GM18502 (cell line): Measurements from ENCODE around the gene ZNF571.

Experiments
- ATAC-seq: cut with Tn5 transposase; IDR thresholded peaks from one replicate; pipeline ENCODE4 v1.9.1; 2021; ENCODE audit warnings: mild to moderate bottlenecking; ENCODE audit not compliant: unreplicated experiment, poor library complexity

ZNF571 gene

DNA sequence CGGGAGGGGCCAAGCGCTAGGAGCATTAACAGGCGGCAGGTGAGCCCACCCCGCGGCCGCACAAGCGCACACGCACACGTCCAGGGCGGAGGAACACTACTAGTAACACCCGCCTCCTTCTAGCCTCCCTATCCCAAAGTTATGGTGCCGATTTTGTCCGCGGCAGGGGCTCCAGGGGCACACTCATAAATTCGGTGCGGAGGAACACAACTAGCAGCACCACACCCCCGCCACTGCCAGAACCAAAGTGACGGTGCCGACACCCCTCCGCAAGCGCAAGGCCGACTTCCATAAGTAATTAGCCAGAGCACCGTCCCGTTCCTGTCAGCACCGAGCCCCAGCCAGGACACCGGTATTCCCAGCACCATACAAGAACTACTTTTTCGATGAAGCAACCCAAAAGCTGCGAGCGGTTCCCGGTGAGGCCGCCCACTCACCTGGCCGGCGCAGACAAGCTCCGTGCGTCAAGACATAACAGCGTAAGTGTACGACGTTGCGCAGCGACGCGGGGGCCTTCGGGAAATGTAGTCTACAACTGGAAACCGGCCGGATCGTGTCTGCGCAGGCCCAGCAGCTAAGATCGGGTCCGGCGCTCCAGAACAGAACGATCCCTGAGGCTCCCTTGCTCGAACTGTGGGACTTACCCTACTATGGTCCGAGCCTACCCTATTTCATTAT lies at the start of gene ZNF571, which contains the start of gene ZNF540:
TSS of gene ZNF571 (minus strand) at position 489 of the 678 bp plus-strand sequence. CDS start 8,116 bp downstream, outside the sequence.
TSS of gene ZNF540 (plus strand) at position 573 of the 678 bp plus-strand sequence. CDS start 3,572 bp downstream, outside the sequence.
- ATAC-seq = peak; percentile 96

DNA sequence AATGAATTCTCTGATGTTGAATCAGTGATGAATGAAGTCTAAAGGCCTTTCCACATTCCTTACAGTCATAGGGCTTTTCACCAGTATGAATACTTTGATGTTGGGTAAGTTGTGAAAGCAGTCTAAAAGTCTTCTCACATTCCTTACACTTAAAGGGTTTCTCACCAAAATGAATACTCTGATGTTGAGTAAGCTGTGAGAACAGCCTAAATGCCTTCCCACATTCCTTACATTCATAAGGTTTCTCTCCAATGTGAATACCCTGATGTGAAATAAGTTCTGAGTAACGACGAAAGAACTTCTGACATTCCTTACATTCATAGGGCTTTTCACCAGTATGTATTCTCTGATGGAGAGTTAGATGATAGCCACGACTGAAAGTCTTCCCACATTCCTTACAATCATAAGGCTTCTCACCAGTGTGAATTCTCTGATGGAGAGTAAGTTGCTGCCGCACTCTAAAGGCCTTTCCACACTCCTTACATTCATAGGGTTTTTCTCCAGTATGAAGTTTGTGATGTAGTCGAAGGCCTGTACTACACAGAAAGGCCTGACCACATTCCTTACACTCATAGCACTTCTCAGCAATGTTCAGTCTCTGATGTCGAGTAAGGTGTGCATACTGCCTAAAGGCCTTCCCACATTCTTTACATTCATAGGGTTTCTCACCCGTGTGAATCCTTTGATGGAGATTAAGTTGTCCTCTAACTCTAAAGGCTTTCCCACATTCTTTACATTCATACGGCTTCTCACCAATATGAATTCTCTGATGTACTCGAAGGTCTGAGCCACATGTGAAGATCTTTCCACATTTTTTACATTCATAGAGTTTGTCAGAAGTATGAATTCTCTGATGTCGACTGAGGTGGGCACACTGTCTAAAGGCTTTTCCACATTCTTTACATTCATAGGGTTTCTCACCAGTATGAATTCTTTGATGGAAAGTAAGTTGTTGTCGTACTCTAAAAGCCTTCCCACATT lies 40.8 kb upstream of the ZNF571 start:
- ATAC-seq = no peak

DNA sequence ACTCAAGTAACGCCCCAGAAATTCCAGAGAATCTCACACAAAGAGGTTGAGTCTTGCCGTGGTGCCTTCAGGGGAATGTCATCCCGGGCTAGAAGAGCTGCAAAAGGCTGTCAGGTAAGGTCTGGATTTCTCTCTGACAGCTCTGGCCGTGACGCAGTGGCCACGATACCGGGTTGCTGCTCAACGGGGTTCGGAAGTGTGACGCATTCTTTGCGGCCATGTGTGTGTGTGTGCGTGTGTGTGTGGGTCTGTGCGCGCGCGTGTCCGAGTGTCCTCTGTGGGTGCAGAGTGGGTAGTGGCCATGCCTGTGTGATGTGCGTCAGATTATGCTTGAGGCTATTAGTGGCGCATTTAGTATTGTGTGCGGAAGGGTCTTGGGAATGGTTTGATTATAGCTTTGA lies 390 bp upstream of the ZNF571 start:
- ATAC-seq = peak; percentile 45

DNA sequence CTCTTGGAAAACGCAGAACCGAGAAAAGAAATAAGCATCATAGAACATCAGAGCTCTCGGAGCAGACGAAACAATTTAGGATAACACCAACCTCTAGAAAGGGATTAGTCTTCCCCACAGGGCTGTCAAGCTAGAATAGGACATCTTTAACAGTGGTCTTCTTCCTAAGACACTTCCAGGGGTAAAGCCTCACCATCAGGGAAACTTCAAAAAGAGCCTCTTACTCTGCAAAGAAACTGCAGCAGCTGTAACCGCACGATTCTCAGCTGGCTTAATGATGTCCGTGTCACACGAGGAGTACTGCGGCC lies 642 bp downstream of the ZNF571 start:
- no peak for ATAC-seq

DNA sequence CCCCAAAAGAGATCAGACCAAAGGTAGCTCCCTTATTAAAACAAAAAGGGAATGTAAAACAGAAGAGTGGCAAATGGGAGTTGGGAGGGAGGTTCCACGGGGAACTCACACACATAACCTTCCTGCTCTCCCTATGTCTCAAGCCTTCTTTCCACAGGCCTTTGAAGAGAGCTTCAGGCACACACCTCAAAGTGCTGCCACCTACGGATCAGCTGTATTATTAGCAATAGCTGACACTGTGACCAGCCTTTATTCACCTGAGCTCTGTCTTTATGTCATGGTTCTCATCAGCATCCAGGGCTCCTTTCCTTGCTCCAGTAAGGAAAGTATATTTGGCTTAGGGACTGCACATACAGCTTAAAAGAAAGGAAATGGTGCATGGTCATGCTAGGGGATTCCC lies 11.3 kb downstream of the ZNF571 start:
- ATAC-seq = no peak

DNA sequence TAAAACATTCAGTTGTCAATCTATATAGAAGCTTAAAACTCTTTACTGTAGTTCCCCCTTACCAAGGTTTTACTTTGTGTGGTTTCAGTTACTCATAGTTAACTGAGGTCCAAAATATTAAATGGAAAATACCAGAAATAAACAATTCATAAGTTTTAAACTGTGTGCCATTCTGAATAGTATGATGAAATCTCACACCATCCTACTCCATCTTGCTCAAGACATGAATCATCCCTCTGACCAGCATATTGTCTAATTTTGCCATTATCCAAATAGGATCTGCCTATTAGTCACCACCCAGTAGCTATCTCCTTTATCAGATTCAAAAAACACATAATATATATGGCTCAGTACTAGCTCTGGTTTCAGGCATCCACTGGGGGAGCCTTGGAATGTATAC lies 22.4 kb downstream of the ZNF571 start:
- ATAC-seq = no peak

DNA sequence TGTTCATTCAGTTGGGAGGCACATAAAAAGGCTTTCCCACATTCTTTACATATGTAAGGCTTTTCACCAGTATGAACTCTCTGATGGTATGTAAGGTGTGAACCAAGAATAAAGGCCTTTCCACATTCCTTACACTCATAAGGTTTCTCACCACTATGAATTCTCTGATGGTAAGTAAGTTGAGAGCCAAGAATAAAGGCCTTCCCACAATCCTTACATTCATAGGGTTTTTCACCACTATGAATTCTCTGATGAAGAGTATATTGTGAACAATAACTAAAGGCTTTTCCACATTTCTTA lies 29.3 kb downstream of the ZNF571 start:
- no peak for ATAC-seq

DNA sequence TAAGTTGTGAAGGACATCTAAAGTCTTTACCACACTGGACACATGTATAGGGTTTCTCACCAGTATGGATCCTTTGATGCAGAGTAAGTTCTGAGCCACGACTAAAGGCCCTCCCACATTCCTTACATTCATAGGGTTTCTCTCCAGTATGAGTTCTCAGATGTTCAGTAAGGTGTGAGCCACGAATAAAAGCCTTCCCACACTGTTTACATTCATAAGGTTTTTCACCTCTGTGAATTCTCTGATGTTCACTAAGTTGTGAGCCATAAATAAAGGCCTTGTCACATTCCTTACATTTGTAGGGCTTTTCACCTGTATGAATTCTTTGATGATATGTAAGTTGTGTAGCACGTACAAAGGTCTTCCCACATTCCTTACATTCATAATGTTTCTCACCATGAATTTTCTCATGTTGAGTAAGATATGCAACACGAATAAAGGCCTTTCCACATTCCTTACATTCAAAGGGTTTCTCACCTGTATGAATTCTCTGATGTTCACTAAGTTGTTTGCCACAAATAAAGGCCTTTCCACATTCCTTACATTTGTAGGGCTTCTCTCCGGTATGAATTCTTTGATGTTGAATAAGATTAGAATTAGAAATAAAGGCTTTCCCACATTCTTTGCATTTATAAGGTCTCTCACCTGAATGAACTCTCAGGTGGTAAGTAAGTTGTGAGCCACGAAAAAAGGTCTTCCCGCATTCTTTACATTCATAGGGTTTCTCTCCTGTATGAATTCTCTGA lies 29.8 kb downstream of the ZNF571 start:
- ATAC-seq = no peak

DNA sequence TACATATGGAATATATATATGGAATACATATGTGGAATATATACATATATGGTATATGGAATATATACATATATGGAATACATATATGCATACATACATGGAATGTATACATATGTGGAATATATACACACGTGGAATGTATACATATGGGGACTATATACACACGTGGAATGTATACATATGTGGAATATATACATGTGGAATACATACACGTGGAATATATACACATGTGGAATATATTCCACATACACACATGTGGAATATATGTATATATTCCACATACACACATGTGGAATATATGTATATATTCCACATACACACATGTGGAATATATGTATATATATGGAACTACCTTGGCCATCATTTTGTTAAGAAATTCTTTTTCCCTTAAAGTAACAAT lies 31.1 kb downstream of the ZNF571 start:
- no peak for ATAC-seq

DNA sequence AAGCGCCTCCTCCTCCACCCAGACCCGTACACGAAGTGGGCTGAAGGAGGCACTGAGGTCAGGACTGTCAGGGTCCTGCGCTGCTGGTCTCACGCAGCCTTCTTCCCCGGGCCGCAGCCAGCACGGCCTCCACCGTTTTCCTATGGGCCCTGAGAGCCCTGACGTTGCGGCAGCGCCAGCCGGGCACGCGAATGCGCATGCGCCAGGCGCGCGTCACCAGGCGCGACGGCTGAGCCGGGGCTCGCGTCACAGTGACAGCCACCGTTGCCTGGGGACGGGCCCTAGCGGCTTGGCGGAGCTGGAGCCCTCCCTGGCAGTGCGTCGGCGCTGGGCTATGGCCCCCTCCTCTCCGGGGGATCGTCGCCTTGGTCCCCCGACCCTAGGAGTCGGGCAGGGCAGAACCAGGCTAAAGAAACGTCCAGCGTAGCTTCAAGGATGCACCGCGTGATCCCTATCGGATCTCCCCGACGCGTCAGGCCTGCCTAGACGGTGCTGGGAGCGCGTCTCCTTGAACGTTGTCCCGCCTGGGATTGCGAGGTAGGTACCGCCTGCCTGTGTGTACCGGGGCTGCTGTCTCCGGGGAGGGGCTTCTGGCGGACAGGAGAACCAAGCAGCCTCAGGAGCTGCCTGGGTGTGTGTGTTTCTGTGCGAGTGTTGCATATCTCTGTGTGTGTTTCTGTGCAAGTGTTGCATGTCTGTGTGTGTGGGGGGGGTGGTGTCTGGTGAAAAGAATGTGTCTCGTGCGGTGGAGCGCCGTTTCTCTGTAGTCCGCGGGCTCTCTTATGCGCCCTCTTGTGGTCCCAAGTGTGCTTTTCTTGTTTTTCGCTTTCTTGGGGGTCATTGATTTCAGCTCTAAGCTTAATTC lies 43.2 kb downstream of the ZNF571 start:
- no peak for ATAC-seq

DNA sequence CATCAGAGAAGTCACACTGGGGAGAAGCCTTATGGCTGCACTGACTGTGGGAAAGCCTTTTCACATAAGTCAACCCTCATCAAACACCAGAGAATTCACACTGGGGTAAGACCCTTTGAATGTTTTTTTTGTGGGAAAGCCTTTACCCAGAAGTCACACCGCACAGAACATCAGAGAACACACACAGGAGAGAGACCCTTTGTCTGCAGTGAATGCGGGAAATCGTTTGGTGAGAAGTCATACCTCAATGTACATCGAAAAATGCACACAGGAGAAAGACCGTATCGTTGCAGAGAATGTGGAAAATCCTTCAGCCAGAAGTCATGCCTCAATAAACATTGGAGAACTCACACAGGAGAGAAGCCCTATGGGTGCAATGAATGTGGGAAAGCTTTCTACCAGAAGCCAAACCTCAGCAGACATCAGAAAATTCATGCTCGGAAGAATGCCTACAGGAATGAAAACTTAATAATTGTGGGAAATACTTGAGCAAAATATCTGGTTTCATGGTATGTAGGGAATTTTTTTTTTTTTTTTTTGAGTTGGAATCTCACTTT lies 57.1 kb downstream of the ZNF571 start:
- ATAC-seq = no peak

DNA sequence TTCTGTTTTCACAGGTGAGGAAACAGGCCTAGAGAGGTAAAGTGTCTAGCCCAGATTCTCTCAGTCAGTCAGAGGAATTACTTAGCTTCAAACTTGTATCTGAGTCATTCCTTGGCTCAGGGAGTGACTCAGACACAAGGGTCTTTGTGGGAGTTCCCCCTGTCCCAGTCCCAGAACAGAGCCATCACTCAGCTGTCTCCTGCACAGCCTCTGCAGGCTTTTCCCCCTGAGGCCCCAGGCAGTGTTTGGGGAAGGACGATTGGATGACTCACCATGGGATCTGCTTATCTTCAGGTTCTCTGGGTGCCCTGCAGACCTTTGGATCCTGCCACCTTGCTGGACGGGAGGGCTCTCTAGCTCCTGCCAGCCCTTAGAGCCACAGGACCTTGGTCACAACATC lies 74.7 kb downstream of the ZNF571 start:
- ATAC-seq = no peak
